GM19455 (cell line): ENCODE data around the gene TERT.
"Not testable (repeated sequence)": the region's sequence is repeated elsewhere in the genome, so short reads cannot be mapped to it uniquely, and the experiment has no call there.

Source experiments
- ATAC-seq: cut with Tn5 transposase; IDR thresholded peaks from one replicate; pipeline ENCODE4 v1.9.1; 2021; ENCODE audit not compliant: unreplicated experiment

The TERT gene

GRCh38 chr5:1297243-1297642, 2.4 kb upstream of the TERT start:
- no peak for ATAC-seq

DNA sequence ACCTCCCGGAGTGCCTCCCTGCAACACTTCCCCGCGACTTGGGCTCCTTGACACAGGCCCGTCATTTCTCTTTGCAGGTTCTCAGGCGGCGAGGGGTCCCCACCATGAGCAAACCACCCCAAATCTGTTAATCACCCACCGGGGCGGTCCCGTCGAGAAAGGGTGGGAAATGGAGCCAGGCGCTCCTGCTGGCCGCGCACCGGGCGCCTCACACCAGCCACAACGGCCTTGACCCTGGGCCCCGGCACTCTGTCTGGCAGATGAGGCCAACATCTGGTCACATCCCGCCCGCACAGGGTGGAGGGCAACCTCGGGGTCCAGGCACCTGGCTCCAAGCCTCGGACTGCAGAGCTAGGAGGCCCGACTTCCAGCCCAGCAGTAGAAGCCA, 776 bp upstream of the TERT start:
- ATAC-seq, result no peak

DNA sequence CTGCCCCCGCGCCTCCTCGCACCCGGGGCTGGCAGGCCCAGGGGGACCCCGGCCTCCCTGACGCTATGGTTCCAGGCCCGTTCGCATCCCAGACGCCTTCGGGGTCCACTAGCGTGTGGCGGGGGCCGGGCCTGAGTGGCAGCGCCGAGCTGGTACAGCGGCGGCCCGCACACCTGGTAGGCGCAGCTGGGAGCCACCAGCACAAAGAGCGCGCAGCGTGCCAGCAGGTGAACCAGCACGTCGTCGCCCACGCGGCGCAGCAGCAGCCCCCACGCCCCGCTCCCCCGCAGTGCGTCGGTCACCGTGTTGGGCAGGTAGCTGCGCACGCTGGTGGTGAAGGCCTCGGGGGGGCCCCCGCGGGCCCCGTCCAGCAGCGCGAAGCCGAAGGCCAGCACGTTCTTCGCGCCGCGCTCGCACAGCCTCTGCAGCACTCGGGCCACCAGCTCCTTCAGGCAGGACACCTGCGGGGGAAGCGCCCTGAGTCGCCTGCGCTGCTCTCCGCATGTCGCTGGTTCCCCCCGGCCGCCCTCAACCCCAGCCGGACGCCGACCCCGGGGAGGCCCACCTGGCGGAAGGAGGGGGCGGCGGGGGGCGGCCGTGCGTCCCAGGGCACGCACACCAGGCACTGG, 548 bp downstream of the TERT start:
- no peak for ATAC-seq

DNA sequence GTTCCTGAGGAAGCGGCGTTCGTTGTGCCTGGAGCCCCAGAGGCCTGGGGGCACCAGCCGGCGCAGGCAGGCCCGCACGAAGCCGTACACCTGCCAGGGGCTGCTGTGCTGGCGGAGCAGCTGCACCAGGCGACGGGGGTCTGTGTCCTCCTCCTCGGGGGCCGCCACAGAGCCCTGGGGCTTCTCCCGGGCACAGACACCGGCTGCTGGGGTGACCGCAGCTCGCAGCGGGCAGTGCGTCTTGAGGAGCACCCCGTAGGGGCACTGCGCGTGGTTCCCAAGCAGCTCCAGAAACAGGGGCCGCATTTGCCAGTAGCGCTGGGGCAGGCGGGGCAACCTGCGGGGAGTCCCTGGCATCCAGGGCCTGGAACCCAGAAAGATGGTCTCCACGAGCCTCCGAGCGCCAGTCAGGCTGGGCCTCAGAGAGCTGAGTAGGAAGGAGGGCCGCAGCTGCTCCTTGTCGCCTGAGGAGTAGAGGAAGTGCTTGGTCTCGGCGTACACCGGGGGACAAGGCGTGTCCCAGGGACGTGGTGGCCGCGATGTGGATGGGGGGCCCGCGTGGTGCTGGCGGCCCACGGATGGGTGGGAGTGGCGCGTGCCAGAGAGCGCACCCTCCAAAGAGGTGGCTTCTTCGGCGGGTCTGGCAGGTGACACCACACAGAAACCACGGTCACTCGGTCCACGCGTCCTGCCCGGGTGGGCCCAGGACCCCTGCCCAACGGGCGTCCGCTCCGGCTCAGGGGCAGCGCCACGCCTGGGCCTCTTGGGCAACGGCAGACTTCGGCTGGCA, 1.3 kb downstream of the TERT start:
- no peak for ATAC-seq

DNA sequence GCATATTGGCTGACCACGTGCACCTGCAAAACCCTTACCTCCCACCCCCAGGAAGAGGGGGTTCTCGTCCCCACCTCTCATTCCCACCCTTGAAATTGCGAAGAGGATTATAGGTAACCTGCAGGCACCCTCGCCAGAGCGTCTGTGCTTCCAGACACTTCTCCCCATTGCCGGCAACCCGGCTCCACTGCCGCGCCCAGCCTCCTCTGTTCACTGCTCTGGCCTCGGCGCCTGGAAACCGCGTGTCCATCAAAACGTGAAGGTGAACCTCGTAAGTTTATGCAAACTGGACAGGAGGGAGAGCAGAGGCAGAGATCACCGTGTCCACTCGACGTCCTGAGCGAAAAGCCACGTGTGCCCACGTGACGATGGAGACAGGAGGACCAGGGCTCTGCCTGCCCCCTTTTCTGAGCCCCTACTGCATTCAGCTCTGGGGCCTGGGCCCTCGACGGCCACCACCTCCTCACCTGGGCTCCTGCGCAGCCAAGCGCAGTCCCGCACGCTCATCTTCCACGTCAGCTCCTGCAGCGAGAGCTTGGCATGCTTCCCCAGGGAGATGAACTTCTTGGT, 1.9 kb downstream of the TERT start:
- no peak for ATAC-seq

GRCh38 chr5:1292139-1292538, 2.7 kb downstream of the TERT start:
- no peak for ATAC-seq

DNA sequence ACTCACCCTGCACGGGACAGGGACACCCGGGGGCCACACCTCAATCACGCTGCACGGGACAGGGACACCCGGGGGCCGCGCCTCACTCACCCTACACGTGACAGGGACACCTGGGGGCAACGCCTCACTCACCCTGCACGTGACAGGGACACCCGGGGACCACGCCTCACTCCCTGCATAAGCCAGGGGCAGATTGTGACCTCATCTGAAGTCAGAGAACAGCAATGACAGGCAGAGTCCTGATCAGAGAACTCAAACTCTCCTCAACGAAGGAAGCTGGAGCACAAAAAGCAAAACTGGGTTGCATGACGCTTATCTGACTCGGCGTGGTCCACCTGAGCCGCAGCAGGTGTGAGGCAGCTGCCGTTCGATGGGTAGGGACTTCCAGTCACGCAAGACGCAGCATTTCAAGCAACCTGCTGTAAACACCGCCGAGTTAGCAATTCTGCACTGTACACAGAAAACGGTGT, 3.2 kb downstream of the TERT start:
- ATAC-seq, result no peak

DNA sequence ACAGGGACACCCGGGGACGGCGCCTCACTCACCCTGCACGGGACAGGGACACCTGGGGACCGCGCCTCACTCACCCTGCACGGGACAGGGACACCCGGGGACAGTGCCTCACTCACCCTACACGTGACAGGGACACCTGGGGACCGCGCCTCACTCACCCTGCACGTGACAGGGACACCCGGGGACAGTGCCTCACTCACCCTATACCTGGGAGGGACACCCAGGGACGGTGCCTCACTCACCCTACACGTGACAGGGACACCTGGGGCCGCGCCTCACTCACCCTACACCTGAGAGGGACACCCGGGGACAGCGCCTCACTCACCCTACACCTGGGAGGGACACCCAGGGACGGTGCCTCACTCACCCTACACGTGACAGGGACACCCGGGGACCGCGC, 3.9 kb downstream of the TERT start:
- ATAC-seq, result not testable (repeated sequence)

GRCh38 chr5:1289559-1289958, 5.3 kb downstream of the TERT start:
- ATAC-seq, result not testable (repeated sequence)

DNA sequence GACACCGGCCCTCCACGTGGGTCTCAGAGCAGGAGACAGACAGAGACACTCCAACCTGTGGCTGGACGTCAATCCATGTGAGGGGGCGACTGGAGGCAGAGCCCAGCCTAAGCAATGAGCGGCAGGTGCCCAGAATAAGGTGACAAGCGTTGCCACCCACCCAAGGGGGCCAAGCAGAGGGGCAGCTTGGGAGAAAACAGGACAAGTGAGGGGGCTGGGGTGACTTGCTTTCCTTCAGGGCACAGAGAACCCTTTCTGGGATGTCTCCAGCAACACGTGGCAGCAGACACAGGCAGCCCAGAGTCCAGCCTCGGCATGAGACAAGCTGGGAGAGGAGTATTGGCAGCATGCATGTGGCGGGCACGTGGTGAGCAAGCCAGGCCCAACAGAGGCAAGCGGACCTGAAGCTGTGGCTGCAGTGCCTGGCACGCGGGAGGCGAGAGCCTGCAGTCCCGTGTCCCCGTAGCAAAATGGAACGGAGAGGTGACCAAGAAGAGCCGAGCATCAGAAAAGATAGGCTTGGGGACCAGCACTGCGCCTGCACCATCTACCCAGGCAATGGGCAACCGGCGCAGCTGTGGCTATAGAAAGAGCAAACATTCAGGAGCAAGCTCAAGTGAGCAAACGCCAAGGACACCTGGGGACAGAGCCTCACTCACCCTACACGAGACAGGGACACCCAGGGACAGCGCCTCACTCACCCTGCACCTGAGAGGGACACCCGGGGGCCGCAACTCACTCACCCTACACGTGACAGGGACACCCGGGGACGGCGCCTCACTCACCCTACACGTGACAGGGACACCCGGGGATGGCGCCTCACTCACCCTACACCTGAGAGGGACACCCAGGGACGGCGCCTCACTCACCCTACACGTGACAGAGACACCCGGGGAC, 6.2 kb downstream of the TERT start:
- no peak for ATAC-seq

DNA sequence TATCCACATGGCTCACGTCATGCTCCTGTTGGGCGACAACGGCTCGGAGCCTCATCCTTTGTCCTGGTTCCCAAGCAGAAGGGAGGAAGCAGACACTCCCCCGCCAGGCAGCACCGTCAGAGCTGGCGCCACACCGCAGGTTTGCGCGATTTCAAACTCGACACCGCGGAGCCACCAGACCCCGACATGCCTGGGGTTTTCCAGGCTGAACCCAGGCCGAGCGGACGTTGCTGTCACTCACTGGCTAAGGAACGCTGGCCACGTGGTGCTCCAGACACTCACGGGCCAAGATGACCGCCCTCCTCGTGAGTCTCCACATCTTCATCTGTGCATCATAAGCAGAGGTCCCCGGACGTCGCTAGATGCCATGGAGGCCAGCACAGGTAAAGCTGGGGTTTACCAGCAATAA, 9.0 kb downstream of the TERT start:
- ATAC-seq, result no peak

GRCh38 chr5:1285141-1285540, 9.7 kb downstream of the TERT start:
- no peak for ATAC-seq

- not testable (repeated sequence) for ATAC-seq
These were observed 10.4 kb downstream of the TERT start for GRCh38 chr5:1284336-1284970.

DNA sequence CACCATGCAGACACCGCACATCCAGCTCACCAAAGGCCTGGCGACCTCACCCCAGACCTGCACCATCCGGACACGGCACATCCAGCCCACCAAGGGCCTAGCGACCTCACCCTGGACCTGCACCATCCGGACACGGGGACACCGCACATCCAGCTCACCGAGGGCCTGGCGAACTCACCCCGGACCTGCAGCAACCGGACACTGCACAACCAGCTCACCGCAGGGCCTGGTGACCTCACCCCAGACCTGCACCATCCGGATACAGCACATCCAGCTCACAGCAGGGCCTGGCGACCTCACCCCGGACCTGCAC, 11.2 kb downstream of the TERT start:
- not testable (repeated sequence) for ATAC-seq

- ATAC-seq, result not testable (repeated sequence)
These were observed 11.7 kb downstream of the TERT start for GRCh38 chr5:1282993-1283728.

DNA sequence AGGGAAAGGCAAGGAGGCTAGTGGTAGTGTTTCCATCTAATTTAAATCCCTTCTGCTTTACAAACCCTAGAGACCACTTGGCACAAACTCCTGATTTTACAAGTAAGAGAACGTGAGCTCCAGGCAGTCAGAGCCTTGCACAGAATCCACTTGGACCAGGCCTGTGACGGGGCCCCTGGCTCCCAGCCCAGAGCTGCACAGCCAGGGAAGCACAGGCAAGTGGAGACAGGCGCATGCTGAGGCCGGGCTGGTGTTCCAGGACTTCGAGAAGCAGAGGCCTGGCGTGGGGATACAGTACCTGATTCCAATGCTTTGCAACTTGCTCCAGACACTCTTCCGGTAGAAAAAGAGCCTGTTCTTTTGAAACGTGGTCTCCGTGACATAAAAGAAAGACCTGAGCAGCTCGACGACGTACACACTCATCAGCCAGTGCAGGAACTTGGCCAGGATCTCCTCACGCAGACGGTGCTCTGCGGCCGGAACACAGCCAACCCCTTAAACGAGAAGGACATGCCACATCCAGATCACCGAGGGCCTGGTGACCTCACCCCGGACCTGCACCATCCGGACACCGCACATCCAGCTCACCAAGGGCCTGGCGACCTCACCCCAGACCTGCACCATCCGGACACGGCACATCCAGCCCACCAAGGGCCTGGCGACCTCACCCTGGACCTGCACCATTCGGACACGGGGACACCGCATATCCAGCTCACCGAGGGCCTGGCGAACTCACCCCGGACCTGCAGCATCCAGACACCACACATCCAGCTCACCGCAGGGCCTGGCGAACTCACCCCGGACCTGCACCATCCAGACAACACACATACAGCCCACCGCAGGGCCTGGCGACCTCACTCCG, 12.5 kb downstream of the TERT start:
- ATAC-seq, result no peak

- no peak for ATAC-seq
These were observed 13.6 kb downstream of the TERT start for GRCh38 chr5:1281038-1281882.
